ENCODE measurements around the gene NT5M.
A peak's percentile ranks its signal among the peaks of the same experiment; 100 is the strongest.
"Not testable (repeated sequence)": the region's sequence is repeated elsewhere in the genome, so short reads cannot be mapped to it uniquely, and the experiment has no call there.

The NT5M gene

DNA sequence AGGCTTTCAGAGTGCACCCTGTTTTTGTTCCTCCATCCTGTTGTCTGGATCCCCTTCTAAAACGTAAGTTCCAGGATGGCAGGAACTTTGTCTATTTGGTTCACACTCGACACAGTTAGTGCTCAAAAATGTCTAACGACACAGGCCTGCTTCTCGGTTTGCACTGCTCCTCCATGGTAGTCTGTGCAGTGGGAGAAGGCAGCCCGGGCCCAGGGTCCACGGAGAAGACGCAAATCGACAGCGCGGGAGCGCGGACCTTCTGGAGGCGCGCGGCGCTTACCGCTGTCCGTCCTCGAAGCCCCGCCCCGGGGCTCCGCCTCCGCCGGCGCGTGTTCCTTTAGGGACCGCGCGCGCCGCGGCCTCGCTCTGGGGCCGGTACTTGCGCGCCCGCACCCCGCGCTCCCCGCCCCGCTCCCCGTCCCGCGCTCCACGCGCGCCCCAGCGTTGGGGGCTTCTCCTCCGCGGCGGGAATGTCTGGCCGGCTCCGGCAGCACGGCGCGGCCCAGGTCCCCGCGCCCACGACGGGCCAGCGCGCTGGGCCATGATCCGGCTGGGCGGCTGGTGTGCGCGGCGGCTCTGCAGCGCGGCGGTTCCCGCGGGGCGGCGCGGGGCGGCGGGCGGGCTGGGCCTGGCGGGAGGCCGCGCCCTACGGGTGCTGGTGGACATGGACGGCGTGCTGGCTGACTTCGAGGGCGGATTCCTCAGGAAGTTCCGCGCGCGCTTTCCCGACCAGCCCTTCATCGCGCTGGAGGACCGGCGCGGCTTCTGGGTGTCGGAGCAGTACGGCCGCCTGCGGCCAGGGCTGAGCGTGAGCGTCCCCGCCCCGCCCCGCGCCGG is at the start of gene NT5M:
Gene NT5M, plus strand, starts transcription at position 364 of the 837 bp plus-strand sequence. Its CDS starts 178 bp downstream, at position 542.
- DNase-seq, result peak; percentile 58

DNA sequence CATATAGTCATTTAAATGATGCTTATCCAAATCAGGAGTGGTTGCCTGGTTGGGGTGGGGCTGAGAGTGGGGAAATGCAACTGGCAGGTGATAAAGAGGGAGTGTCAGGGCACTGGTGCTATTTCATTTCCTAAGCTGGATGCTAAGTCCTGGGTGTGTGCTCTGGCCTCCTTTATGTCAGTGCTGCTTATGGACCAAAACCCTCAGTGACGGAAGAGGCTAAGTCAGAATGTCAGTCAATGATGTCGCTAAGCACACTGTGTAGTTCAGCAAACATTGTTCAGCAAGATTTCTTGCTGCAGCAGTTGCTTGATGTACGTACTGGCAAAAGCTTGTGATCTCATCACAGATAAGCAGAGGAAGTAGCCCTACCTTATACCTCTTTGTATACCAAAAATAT is 49.8 kb upstream of the NT5M start:
- DNase-seq, result no peak

DNA sequence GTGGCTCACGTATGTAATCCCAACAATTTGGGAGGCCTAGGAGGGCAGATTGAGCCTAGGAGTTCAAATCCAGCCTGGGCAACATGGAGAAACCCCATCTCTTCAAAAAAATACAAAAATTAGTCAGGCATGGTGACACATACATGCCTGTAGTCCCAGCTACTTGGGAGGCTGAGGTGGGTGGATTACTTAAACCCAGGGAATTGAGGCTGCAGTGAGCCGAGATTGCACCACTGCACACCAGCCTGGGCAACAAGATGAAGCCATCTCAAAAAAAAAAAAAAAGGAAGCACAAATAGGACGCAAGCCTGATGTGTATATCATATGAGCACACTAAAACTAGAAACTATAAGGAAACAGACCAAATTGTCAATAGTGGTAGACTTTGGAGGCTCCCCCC is 49.1 kb upstream of the NT5M start:
- DNase-seq, result no peak

DNA sequence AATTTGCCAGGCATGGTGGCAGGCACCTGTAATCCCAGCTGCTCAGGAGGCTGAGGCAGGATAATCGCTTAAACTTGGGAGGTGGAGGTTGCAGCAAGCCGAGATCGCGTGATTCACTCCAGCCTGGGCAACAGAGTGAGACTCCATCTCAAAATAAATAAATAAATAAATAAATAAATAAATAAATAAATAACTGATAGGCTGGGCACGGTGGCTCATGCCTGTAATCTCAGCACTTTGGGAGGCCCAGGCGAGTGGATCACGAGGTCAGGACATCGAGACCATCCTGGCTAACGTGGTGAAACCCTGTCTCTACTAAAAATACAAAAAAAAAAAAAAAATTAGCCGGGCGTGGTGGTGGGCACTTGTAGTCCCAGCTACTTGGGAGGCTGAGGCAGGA is 47.5 kb upstream of the NT5M start:
- DNase-seq, result not testable (repeated sequence)

DNA sequence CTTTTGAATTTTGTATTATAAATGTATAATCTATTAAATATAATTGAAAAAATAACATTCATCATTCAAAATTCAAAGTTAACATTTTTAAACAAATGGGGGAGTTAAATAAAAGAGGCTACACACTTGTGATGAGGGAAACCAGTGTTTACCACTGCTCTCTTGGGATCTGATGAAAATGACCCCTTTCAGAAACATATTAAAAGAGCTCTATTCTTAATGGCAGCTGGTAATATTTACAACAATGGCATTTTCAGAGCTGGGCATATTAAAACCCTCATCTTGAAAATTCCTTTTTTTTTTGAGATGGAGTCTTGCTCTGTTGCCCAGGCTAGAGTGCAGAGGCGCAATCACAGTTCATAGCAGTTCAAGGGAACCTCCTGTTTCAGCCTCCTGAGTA is 46.9 kb upstream of the NT5M start:
- DNase-seq, result no peak

DNA sequence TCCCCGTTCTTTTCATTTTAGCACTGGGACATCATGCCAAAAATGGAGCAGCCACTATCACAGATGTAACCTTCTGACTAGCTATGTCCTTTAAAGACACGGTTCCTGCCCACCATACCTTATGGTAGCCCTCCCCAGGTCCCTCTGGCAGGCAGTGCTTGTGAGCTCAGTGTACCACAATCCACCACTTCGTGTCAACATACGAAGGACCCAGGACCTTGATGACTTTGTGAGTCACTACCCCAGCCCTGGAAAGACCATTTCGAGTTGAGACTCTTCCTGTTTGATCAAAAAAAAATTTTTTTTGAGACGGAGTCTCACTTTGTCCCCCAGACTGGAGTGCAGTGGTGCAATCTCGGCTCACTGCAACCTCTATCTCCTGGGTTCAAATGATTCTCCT is 45.2 kb upstream of the NT5M start:
- no peak for DNase-seq

DNA sequence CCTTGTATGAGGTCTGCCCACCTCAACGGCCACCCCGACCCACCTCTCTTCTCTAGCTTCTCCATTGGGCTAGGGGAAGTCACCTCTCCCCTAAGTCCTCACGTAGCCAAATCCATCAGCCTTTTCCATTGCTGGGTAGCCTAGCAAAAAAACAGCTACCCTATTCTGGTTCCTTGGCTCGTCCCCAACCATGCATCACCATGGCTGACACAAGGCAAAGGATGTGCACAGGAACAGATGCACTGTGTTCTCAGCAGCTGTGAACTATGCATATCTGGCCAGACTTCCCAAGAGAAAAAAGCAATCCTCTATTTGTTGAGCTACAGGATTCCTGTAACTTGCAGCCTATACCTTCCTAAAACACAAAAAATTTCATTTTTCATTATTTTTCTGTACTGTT is 44.2 kb upstream of the NT5M start:
- DNase-seq, result no peak

DNA sequence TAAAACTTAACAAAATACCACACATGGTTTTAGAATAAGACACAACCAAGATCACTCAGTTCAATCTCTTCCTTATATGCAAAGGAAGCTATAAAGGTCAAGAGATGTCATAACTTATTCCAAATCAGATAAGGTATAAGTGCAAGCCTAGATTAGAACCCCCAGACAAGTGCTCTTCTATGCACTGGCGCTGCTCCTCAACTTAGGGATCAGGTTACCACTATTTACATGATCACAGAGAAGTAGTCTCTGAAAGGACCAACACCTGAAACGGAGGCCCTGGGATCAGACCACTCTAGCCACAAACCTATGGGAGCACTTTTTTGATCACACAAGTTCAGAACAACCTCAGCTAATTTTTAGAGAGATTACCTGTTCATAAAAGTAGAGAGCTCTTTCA is 38.7 kb upstream of the NT5M start:
- no peak for DNase-seq

DNA sequence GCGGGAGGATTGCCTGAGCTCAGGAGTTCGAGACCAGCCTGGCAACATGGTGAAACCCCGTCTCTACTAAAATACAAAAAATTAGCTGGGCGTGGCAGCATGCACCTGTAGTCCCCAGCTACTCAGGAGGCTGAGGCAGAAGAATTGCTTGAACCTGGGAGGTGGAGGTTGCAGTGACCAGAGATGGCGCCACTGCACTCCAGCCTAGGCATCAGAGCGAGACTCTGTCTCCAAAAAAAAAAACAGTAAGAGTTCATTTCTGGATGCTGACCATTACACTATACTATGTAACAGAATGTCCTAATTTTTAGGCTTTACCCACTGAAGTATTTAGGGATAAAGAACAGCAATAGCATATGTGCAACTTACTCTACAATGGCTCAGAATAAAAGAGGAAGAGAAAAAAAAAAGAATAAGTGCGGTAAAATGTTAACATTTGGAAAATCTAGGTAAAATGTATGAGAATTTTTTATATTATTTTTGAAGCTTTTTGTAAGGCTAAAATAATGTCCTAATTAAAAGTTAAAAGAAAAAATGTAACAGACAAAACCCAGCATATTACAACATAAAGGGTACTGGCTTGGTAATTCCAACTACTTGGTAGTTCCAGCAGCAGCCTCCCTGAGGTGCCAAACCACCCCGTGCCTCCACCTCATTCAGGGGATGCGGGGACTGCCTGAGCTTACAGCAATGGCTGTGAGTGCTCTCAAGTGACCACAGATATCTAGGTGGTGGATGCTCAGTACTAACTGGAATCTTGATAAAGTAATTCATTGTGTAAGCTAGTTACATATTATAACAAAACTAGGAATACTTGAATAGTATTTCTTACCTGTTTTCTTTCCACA is 33.0 kb upstream of the NT5M start:
- no peak for DNase-seq

DNA sequence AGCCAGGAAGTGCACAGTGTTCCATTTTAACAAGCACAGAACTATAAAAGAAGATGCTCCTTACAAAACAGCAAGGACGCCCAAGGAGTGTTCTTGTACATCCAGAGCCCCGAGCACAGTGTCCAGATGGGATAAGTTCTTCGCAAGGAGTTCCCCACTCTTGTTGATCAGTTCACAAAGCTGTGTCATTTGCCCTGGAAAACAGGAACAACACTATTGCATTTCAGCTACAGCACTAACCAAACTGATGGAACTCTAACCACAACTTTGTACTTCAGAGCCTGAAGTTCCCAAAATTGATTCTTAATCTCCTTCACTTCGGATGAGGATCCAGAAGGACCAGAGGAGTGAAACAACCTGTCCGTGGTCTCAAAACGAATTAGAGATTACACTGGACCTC is 27.2 kb upstream of the NT5M start:
- DNase-seq, result no peak

DNA sequence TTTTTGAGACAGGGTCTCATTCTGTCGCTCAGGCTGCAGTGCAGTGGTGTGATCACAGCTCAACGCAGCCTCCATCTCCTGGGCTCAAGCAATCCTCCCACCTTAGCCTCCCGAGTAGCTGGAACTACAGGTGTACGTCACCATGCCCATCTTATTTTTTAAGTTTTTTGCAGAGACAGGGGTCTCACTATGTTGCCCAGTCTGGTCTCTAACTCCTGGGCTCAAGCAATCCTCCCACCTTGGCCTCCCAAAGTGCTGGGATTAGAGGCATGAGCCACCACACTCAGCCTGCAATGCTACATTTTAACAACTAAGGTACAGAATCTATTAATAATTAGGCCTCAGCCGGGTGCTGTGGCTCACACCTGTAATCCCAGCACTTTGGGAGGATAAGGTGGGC is 25.7 kb upstream of the NT5M start:
- not testable (repeated sequence) for DNase-seq

DNA sequence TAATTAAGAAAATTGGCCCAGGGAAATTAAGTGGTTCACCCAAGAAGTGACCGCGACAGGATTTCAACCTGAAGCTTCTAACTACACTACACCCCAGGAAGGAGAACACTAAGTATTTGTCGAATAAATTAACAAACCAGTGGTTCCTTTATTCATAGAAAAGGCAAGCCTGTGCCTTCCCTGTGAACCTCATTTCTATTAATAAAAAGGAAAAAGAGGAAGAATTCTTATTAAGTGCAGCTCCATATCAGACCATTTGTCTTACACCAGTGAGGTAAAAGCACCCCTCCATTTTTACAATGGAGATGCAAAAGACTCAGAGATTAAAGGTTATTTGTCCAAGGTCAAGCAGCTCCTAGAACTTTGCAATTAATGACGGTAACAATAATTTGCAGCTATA is 23.9 kb upstream of the NT5M start:
- no peak for DNase-seq

DNA sequence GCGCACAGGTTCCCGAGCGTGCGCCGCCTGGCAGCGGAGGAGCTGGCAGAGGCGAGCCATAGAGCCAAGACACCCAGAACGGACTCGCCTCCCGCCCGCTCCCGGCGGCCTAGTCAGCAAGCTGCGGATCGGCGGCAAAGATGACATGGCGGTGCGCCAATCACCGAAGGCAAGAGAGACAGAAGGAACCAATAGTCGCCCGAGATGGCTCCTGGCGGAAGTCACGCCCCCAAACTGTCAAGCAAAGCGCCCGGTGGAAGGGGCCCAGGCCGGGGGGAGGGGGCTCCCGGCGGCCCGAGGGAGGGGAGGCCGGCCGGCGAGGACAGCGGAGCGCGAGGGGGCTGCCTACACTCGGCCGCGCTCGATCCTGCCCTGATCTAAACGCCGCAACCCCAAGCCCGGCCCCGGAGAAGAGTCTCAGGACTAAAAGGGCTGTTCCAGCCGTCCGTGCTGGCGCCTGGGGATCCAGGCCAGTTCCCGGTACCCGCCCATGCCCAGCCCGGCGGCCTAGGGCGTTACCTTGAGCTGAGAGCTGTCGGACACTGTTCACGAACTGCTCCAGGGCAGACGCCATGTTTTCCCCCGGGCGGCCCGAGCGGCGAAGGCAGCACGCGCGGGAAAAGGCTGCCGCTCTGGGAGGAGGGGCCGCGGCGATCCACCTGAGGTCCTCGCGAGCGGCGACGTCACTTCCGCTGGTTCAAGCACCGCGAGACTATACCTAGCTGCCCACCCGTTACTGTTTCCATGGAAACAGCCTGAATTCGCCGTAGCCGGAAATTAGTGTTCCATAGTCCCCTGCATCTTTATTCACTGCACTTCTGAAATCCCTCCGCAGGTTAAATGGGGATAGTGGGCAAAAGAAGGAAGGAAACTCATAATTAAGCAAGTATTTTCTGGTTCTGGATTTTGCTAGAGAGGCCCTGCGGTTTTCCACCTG is 22.3 kb upstream of the NT5M start, which contains the start of gene COPS3:
Gene COPS3, minus strand, starts transcription at position 634 of the 937 bp plus-strand sequence. Its CDS starts 60 bp downstream, at position 574.
- DNase-seq, result peak; percentile 98

DNA sequence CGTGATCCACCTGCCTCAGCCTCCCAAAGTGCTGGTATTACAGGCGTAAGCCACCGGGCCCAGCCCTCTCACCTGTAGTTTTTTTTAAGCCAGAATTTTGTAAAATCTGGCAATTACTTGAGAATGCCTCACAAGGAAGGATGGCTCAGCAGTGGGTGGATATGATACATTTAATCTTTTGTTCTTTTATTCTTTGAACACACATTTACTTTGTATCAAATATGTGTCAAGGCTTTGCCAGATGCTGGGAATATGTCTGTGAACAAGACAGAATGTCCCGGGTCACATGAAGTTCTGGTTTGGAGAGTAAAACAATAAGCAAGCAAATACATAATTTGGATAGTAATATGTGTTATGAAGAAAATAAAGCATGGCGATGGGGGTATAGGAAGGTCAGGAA is 17.2 kb upstream of the NT5M start:
- no peak for DNase-seq

DNA sequence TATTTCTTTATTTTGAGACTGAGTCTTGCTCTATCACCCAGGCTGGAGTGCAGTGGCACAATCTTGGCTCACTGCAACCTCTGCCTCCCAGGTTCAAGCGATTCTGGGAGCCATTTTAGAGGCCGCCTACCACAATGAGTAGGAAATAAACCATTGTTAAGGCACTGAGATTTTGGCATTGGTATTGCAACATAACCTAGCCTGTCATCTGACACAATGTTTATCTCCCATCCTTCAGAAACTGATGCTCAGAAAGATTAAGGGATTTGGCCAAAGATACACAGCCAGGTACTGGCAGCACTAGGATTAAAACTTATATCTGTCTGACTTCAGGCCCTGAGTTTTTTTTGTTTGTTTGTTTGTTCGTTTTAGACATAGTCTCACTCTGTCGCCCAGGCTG is 14.1 kb upstream of the NT5M start:
- DNase-seq, result no peak

DNA sequence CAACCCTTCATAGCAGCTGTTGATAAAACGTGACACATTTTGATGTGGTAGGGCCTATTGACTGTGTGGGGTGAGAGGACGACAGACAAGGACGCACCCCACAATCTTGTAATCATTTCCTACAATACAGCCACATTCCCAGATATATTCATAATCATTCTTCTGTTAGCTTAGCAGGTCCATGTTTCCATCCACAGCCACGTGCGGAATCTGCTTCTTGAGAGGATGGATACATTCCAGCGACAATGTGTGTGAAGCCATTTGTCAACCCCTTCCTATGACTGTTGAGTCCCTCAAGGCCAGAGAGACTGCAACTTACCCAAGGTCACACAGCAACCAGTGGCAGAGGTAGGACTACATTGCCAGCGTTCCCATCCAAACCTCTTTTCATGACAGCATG is 13.5 kb upstream of the NT5M start:
- DNase-seq, result no peak

DNA sequence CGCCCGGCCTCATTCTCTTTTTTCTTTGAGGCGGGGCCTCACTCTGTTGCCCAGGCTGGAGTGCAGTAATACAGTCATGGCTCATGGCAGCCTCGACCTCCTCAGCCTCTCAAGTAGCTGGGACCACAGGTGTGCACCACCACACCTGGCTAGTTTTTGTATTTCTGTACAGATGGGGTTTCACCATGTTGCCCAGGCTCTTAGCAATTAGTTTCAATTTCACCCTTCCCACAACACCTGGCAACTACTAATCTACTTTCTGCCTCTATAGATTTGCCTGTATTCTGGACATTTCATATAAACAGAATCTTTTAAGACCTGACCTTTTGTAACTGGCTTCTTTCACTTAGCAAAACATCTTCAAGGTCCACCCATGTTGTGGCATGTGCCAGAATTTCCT is 8.0 kb upstream of the NT5M start:
- no peak for DNase-seq

DNA sequence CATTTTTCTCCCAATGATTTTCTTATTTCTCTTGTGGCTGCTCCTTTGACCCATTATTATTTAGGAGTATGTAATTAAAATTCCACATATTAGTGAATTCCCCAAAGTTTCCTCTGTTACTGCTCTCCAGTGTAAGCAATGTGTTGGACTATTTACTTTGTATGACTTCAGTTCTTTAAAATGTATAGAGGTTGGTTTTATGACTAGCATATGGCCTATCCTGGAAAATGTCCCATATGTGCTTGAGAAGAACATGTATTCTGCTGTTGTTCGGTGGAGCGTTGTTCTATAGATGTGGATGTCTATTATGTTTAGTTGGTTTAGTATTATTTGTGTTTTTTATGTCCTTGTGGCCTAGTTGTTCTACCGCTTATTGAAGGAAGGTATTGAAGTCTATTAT is 6.0 kb upstream of the NT5M start:
- DNase-seq, result peak; percentile 85

DNA sequence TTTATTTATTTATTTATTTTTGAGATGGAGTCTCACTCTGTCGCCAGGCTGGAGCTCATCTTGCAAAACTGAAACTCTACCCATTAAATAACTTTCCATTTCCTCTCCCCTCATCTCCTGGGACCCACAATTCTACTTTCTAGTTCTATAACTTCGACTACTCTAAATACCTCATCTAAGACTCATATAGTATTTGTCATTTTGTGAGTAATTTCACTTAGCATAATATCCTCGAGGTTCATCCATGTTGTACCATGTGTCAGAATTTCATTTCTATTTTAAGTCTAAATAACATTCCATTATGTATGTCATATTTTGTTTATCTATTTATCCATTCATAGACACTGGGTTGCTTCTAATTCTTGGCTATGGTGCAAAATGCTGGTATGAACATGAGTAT is 5.1 kb upstream of the NT5M start:
- peak; percentile 79 for DNase-seq

DNA sequence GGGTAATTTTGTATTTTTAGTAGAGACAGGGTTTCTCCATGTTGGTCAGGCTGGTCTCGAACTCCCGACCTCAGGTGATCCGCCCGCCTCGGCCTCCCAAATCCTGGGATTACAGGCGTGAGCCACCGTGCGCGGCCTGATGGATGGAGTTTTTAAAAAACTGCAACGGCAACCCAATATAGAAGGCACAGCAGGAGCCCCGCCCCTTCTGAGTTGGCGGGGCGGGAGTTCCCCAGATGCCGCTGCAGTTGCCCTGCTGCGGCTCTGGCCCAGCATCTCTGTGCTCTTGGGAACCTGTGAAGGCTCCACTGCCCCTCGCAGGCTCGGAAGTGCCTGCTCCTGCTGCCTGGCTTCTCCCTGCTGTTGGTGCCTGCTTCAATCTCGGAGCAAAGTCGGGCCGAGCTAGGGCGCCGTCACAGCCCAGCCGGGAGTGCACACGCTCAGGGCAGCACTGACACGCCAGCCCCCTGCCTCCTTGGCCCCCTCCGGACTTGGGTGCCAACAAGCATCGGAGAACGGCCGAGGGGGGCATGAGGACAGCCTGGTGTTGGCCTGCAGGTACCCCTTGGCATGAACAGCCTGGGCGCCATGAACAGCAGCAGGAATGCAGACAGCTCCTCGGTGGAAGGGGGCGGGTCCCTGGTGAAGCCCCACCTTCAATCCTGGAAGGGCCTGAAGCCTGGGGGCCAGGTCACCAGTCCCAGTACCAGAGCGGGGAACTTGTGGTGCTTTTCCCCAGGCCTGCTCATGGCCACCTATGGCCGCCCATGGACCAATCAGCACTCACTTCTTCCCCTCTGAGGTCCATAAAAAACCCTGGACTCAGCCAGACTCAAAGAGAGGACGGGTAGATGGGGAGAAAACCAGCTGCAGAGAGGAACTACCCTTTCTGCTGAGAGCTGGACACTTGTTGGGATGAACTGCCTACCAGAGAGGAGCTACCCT is 2.3 kb upstream of the NT5M start:
- DNase-seq, result peak; percentile 44

DNA sequence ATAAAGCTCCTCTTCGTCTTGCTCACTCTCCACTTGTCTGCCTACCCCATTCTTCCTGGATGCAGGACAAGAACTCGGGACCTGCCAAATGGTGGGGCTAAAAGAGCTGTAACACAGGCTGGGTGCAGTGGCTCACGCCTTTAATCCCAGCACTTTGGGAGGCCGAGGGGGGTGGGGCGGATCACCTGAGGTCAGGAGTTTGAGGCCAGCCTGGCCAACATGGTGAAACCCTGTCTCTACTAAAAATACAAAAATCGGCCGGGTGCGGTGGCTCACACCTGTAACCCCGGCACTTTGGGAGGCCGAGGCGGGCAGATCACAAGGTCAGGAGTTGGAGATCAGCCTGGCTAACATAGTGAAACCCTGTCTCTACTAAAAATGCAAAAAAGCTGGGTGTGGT is 1.5 kb upstream of the NT5M start:
- DNase-seq, result not testable (repeated sequence)

Measured in fibroblast of skin of right quadriceps (primary cell).